ENCODE results near the gene SNTA1.
"Not testable (repeated sequence)": the region's sequence is repeated elsewhere in the genome, so short reads cannot be mapped to it uniquely, and the experiment has no call there.

Gene SNTA1

GRCh38 chr20:33401921-33402369, 41.6 kb downstream of the SNTA1 start:
- peak overlapping the region; percentile 82 for H3K9ac ChIP-seq (ENCODE audit: low read depth, low read length)
- H3K4me1 ChIP-seq (ENCODE audit: insufficient read depth, low read length) = no peaks in the 10 kb centered on the region
- no peaks in the 10 kb centered on the region for H3K9me3 ChIP-seq (ENCODE audit: control insufficient read depth, insufficient read depth, low read length)
- H3K36me3 ChIP-seq (ENCODE audit: insufficient read depth, low read length) = no peaks in the 10 kb centered on the region

- Histone ChIP-seq H3K36me3 (ENCODE audit: insufficient read depth, low read length) (no peaks in the 10 kb centered on the region), H3K4me1 (ENCODE audit: insufficient read depth, low read length) (no peaks in the 10 kb centered on the region), H3K9me3 (ENCODE audit: control insufficient read depth, insufficient read depth, low read length) (no peaks in the 10 kb centered on the region), H3K9ac (ENCODE audit: low read depth, low read length) (peak within 1 kb of the TSS; percentile 82)
Observed at GRCh38 chr20:33401184-33401920, 42.2 kb downstream of the SNTA1 start, which contains the start of gene CDK5RAP1. TSS of gene CDK5RAP1 (minus strand) at chr20:33401519. CDS start at chr20:33397064, 4,455 bp downstream.

DNA sequence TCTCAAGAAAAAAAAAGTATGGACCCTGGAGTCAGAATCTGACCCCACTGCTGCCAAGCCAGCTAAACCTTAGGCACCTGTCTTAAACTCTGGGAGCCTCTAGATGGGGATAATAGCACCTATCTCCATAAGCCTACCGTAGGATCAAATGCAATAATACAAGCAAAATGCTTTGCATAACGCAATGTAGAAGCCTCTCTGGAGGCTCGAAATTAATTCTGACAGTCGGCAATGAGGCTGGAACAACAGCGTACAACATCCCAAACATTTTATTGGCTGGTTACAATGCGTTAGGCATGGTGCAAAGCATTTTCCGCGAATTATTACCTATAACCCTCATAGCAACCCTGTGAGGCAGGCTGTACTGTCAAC, 42.8 kb downstream of the SNTA1 start:
- H3K4me1 ChIP-seq (ENCODE audit: insufficient read depth, low read length) = no peaks in the 10 kb centered on the region
- no peaks in the 10 kb centered on the region; the same call in 1 of the 2 replicates for H3K36me3 ChIP-seq (ENCODE audit: insufficient read depth, low read length)
- H3K9ac ChIP-seq (ENCODE audit: low read depth, low read length) = peak overlapping the region; percentile 82
- no peaks in the 10 kb centered on the region for H3K9me3 ChIP-seq (ENCODE audit: control insufficient read depth, insufficient read depth, low read length)

DNA sequence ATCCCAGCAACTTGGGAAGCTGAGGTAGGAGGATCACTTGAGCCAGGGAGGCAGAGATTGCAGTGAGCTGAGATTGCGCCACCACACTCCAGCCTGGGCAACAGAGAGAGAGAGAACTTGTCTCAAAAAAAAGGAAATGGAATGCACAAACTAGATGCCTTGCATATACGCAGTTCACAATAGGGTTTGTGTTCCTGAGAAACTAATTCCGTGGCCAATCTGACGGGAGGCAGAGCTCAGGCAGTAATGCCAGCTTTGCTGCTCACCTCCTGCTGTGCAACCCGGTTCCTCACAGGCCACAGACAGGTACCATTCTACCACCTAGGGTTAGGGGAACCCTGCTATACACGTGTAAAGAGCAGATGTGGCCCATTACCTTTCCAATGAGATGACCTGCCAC, 43.6 kb downstream of the SNTA1 start:
- Histone ChIP-seq H3K36me3 (ENCODE audit: insufficient read depth, low read length) (no peaks in the 10 kb centered on the region; the same call in 1 of the 2 replicates), H3K9ac (ENCODE audit: low read depth, low read length) (no peak overlapping the region), H3K4me1 (ENCODE audit: insufficient read depth, low read length) (no peaks in the 10 kb centered on the region), H3K9me3 (ENCODE audit: control insufficient read depth, insufficient read depth, low read length) (no peaks in the 10 kb centered on the region)

DNA sequence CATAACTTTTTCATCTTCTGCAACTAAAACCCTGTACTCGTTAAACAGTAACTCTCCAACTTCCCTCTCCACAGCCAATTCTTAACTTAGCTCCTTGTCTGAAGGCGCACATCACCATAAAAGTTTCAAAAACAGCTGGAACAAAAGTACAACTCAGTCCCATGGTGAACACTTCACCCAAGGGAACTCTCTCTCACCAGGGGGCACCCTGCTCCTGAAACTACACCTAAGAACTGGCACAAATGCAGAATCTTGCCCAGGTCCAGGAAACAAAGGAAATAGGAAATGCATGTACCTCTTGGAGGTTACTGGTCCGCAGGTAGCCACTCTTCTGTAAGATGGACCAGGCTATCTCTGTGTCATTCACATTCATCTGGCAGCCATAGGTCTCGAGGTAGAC, 48.8 kb downstream of the SNTA1 start:
- no peaks in the 10 kb centered on the region for H3K4me1 ChIP-seq (ENCODE audit: insufficient read depth, low read length)
- no peaks in the 10 kb centered on the region for H3K9me3 ChIP-seq (ENCODE audit: control insufficient read depth, insufficient read depth, low read length)
- peaks cover 6% of the 10 kb centered on the region for H3K36me3 ChIP-seq (ENCODE audit: insufficient read depth, low read length)
- no peak overlapping the region for H3K9ac ChIP-seq (ENCODE audit: low read depth, low read length)

DNA sequence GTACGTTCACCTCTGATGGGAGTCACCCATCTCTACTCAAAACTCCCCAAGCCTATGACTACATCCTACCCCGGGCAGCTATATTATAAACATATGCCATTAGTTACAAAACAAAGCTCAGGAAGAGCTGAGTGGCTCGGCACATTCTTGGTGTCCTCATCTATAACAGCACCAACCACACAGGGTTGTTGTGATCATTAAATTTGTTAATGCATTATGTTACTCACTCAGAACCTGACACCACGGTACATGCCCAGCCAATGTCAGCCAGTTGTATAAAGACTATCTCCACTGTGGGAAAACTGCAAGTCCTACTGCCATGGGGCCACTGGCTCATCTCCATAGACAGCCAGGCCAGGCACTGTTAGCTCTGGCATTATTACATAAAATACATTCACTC, 50.0 kb downstream of the SNTA1 start:
- no peaks in the 10 kb centered on the region for H3K9me3 ChIP-seq (ENCODE audit: control insufficient read depth, insufficient read depth, low read length)
- H3K36me3 ChIP-seq (ENCODE audit: insufficient read depth, low read length) = peaks cover 6% of the 10 kb centered on the region
- H3K4me1 ChIP-seq (ENCODE audit: insufficient read depth, low read length) = no peaks in the 10 kb centered on the region
- H3K9ac ChIP-seq (ENCODE audit: low read depth, low read length) = no peak overlapping the region

DNA sequence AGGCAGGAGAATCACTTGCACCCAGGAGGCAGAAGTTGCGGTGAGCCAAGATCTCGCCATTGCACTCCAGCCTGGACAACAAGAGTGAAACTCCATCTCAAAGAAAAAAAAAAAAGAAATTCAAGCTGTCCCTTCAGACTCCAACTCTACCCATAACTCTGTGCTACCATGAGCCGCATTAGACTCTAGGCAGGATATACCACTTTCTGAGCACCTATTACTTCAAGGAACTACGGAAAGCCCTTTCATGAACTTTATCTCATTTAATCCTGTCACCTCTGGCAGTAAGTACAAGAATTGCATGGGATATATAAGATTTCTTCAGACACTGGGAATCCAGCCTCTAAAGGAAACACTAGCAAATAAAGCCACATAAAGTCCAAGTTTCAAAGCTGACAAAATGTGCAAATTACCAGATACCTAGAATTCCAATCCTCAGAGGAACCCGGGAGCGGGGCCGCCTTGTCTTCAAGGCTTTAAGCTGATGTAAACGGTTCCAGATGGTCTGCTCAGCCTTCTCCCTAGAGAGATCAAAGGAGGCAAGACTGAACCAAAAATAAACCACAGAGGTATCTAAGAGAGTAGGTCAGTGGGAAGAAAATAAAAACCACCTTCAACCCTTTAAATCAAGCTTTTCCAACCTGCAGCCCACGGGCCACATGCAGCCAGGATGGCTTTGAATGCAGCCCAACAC, 51.7 kb downstream of the SNTA1 start:
- Histone ChIP-seq H3K9ac (ENCODE audit: low read depth, low read length) (no peak overlapping the region), H3K4me1 (ENCODE audit: insufficient read depth, low read length) (no peaks in the 10 kb centered on the region), H3K36me3 (ENCODE audit: insufficient read depth, low read length) (peaks cover 13% of the 10 kb centered on the region), H3K9me3 (ENCODE audit: control insufficient read depth, insufficient read depth, low read length) (no peaks in the 10 kb centered on the region)

- H3K4me1 ChIP-seq (ENCODE audit: insufficient read depth, low read length); H3K9me3 ChIP-seq (ENCODE audit: control insufficient read depth, insufficient read depth, low read length); H3K9ac ChIP-seq (ENCODE audit: low read depth, low read length): not testable (repeated sequence)
- peaks cover 21% of the 10 kb centered on the region for H3K36me3 ChIP-seq (ENCODE audit: insufficient read depth, low read length)
Observed at GRCh38 chr20:33389326-33389725, 54.2 kb downstream of the SNTA1 start.

DNA sequence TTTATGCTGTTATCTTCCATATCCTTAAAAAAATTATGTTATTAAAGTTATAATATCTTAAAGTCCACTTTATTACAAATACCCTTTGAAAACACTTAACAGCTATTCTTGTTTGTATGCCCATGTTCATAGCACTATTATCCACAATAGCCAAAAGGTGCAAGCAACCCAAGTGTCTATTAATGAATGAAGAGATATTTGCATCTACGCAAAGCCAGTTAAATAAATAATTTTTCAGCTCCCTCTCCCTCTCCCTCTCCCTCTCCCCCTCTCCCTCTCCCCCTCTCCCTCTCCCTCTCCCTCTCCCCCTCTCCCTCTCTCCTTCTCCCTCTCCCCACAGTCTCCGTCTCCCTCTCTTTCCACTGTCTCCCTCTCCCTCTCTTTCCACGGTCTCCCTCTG, 55.3 kb downstream of the SNTA1 start:
- Histone ChIP-seq H3K9me3 (ENCODE audit: control insufficient read depth, insufficient read depth, low read length) (no peaks in the 10 kb centered on the region), H3K36me3 (ENCODE audit: insufficient read depth, low read length) (peaks cover 21% of the 10 kb centered on the region), H3K4me1 (ENCODE audit: insufficient read depth, low read length) (no peaks in the 10 kb centered on the region), H3K9ac (ENCODE audit: low read depth, low read length) (no peak overlapping the region)

DNA sequence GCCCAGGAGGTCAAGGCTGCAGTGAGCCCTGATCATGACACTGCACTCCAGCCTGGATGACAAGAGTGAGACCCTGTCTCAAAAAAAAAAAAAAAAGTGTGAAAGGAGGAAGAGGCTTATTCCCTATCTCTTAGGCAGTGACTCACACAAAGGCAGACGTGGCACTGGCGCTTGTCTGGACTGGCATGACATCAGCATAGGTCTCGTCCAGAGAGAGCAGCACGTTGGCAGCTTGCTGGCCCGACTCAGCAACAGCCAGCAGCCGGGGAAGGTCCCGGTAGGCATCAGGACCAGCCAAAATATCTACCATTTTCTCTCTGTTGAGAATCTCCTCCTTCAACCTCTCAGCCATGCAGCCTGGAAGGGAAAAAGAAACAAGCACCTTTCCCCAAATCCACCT, 56.4 kb downstream of the SNTA1 start:
- Histone ChIP-seq H3K9ac (ENCODE audit: low read depth, low read length) (no peak overlapping the region), H3K4me1 (ENCODE audit: insufficient read depth, low read length) (no peaks in the 10 kb centered on the region), H3K36me3 (ENCODE audit: insufficient read depth, low read length) (peaks cover 21% of the 10 kb centered on the region)

DNA sequence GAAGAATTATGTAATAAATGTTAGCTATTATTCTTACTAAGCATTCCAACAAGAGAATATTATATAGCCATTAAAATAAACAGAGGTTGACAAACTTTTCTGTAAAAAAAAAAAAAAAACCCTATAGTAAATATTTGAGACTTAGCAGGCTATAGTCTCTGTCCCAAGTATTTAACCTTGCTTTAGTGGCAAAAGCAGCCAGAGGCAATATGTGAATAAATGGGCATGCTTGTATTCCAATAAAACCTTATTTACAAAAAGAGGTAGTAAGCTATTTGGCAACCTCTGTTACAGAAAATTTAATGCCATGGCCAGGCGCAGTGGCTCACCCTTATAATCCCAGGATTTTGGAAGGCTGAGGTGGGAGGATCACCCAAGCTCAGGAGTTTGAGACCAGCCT, 56.9 kb downstream of the SNTA1 start:
- no peaks in the 10 kb centered on the region for H3K4me1 ChIP-seq (ENCODE audit: insufficient read depth, low read length)
- peaks cover 21% of the 10 kb centered on the region for H3K36me3 ChIP-seq (ENCODE audit: insufficient read depth, low read length)
- no peak overlapping the region for H3K9ac ChIP-seq (ENCODE audit: low read depth, low read length)
- no peaks in the 10 kb centered on the region for H3K9me3 ChIP-seq (ENCODE audit: control insufficient read depth, insufficient read depth, low read length)

More for the DNA sequence above, 56.4 kb downstream of the SNTA1 start:
- H3K9me3 ChIP-seq (ENCODE audit: control insufficient read depth, insufficient read depth, low read length) = no peaks in the 10 kb centered on the region

DNA sequence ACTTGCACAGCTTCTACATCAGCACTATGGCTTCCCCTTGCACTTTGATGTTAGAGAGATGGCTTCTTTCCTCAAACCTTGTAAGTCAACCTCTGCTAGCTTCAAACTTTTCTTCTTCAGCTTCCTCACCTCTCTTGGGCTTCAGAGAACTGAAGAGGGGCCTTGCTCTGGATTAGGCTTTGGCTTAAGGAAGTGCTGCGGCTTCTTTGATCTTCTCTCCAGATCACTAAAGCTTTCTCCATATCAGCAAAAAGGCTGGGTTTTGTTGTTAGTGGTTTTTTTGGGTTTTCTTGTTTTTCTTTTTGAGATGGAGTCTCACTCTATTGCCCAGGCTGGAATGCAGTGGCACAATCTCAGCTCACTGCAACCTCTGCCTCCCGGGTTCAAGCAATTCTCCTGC, 66.2 kb downstream of the SNTA1 start:
- no peaks in the 10 kb centered on the region for H3K9me3 ChIP-seq (ENCODE audit: control insufficient read depth, insufficient read depth, low read length)
- no peaks in the 10 kb centered on the region for H3K4me1 ChIP-seq (ENCODE audit: insufficient read depth, low read length)
- H3K36me3 ChIP-seq (ENCODE audit: insufficient read depth, low read length) = peaks cover 15% of the 10 kb centered on the region

DNA sequence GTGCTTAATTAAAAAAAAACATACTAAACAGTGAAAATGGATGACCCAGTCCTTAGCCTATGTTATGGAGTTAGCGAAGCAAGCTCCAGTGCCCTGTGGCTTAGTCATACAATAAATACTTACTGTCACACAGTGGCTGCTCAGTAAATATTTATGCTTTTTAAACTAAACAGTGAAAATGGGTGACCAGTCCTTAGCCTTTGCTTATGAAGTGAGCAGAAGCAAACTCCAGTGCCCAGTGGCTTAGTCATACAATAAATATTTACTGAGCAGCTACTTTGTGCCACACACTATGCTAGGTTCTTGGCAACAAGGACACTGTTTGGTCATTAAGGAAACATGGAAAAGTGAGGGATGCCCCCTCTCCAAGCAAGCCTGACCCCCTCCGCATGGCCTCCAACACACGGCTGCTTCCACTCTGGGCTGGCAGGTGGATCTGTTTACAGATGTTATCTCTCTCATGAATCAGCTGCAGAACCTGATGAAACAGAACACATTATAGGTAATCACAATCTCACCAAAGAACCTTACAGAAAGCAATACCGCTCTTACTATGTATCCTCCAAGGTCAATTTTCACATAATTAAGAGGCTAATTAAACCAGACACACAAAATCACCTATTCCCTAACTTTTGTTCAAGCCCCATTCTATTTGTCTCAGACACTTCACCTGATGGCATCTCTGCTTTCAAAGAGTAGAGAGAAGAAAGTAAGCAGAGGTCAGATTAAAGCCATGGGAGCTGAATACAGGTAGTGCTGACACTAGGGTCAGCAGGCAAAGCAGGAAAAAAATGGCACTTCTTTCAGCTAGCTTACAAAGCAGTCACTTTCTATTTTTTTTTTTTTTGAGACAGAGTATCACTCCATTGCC, 69.6 kb downstream of the SNTA1 start:
- Histone ChIP-seq H3K9me3 (ENCODE audit: control insufficient read depth, insufficient read depth, low read length) (no peaks in the 10 kb centered on the region), H3K36me3 (ENCODE audit: insufficient read depth, low read length) (peaks cover 19% of the 10 kb centered on the region), H3K4me1 (ENCODE audit: insufficient read depth, low read length) (no peaks in the 10 kb centered on the region), H3K9ac (ENCODE audit: low read depth, low read length) (no peak overlapping the region)

More for the DNA sequence above, 66.2 kb downstream of the SNTA1 start:
- no peak overlapping the region for H3K9ac ChIP-seq (ENCODE audit: low read depth, low read length)

- Histone ChIP-seq H3K9me3 (ENCODE audit: control insufficient read depth, insufficient read depth, low read length) (no peaks in the 10 kb centered on the region), H3K9ac (ENCODE audit: low read depth, low read length) (no peak overlapping the region), H3K4me1 (ENCODE audit: insufficient read depth, low read length) (no peaks in the 10 kb centered on the region), H3K36me3 (ENCODE audit: insufficient read depth, low read length) (peaks cover 16% of the 10 kb centered on the region)
Observed at GRCh38 chr20:33372993-33373441, 70.5 kb downstream of the SNTA1 start.

Data from ES-I3 (cell line).